Femur (tissue), 1 donor: Measurements from ENCODE around the gene MCMBP.

ENCODE experiments used
- DNase-seq: peaks from one replicate; pipeline ENCODE4 v3.0.0-alpha.2; 2017

The MCMBP gene

DNA sequence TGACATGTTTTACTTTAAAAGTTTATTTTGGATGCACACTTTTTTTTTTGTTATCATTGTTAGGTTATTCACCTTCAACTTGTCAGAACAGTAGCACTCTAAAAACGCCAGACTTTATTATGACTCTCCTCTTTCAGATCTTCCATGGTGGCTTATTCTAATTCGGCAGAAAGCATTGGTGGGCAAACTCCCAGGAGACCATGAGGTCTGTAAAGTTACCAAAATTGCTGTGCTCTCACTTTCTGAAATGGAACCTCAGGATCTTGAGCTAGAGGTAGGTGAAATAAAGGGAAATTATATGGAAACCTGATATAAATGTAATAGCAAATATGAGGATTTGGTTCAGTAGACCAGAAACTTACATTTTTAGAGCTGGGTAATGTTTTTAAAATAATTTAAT lies 91.1 kb downstream of the MCMBP start:
- DNase-seq = no peak

- DNase-seq = no peak
Observed at GRCh38 chr10:119780879-119781480, 91.7 kb downstream of the MCMBP start.
